B cell (primary cell): ENCODE data around the gene DNM2.

Source experiments
- EZH2 ChIP-seq: IDR thresholded peaks from 2 replicates; pipeline ENCODE4 v1.6.1; 2012; ENCODE audit warnings: borderline replicate concordance, low read depth, mild to moderate bottlenecking, moderate library complexity, low read length; ENCODE audit not compliant: insufficient read depth, poor library complexity, severe bottlenecking
- TF ChIP-seq, protein P1 (sequence below): fragments of 200-600 bp; IDR thresholded peaks from one replicate; pipeline ENCODE4 v1.8.0; 2022; ENCODE audit warnings: antibody characterized with exemption, mild to moderate bottlenecking

DNA sequence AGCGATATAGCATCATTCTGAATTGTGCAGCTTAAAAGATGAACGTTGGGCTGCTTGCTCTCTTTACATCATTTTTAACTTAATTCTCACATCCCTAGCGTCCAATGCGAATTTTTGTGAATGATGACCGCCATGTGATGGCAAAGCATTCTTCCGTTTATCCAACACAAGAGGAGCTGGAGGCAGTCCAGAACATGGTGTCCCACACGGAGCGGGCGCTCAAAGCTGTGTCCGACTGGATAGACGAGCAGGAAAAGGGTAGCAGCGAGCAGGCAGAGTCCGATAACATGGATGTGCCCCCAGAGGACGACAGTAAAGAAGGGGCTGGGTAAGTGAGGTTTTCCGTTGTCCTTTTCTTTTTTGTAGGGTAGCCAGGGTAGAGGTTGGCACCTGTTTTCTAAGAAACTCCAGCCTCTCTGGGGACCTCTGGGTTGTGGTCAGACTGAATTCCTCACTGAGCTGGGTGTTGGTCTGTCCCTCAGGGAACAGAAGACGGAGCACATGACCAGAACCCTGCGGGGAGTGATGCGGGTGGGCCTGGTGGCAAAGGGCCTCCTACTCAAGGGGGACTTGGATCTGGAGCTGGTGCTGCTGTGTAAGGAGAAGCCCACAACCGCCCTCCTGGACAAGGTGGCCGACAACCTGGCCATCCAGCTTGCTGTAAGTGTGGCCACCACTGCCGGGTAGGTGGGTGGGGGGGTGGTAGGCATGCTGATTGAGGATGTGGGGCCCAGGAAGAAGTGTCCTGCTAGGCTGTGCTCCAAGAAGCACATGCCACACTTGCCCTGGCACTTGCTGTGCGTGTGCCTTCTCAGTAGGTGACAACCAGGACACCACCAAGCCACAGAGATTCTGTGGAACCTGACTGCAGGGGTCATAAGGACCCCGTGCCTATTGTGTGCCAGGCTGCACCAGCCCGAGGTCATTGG lies 46.7 kb upstream of the DNM2 start:
- TF ChIP-seq, protein P1, sequence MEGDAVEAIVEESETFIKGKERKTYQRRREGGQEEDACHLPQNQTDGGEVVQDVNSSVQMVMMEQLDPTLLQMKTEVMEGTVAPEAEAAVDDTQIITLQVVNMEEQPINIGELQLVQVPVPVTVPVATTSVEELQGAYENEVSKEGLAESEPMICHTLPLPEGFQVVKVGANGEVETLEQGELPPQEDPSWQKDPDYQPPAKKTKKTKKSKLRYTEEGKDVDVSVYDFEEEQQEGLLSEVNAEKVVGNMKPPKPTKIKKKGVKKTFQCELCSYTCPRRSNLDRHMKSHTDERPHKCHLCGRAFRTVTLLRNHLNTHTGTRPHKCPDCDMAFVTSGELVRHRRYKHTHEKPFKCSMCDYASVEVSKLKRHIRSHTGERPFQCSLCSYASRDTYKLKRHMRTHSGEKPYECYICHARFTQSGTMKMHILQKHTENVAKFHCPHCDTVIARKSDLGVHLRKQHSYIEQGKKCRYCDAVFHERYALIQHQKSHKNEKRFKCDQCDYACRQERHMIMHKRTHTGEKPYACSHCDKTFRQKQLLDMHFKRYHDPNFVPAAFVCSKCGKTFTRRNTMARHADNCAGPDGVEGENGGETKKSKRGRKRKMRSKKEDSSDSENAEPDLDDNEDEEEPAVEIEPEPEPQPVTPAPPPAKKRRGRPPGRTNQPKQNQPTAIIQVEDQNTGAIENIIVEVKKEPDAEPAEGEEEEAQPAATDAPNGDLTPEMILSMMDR, result no peak
- no peak for TF ChIP-seq EZH2
